ENCODE measurements around the gene IL13RA1.

- TF ChIP-seq EZH2 (IDR thresholded peaks at IDR 0.05; ENCODE audit: low read depth, unreplicated experiment) (no peak), CTCF (conservative IDR thresholded peaks at IDR 0.05; ENCODE audit: low read depth in 2 of 2) (peak; percentile 42 to 60), EZH2phosphoT487 (IDR thresholded peaks at IDR 0.05; ENCODE audit: unreplicated experiment) (no peak), REST (IDR thresholded peaks at IDR 0.05; ENCODE audit: unreplicated experiment) (no peak), POLR2AphosphoS5 (IDR thresholded peaks at IDR 0.05; ENCODE audit: low read depth) (no peak), ETS1 (IDR thresholded peaks at IDR 0.05) (no peak), CREB1 (CRISPR knock-in tag; IDR thresholded peaks at IDR 0.05; ENCODE audit: low read depth) (no peak), STAT1 (IDR thresholded peaks at IDR 0.05; ENCODE audit: unreplicated experiment) (no peak), NANOG (IDR thresholded peaks at IDR 0.05; ENCODE audit: borderline replicate concordance) (no peak), ZNF114 (CRISPR knock-in tag; IDR thresholded peaks at IDR 0.05) (no peak), JUNB (IDR thresholded peaks at IDR 0.05; ENCODE audit: unreplicated experiment) (no peak)
Observed at GRCh38 chrX:118761939-118762707, 34.7 kb downstream of the IL13RA1 start.

Measured in GM23338 (cell line).